HepG2 (cell line): Measurements from ENCODE around the gene SH2D3A. TPM values are rescaled to one million over a fixed set of nuclear protein-coding genes. Genes with fewer than 3 reads are reported as not detected.

Experiments used
- ISX ChIP-seq: sonication (generic); formaldehyde crosslinking; conservative IDR thresholded peaks from 2 replicates; pipeline ENCODE4 v1.5.0; 2020; ENCODE audit warnings: missing genetic modification reagents
- MAZ ChIP-seq, 2 experiments: sonication (generic) in 1 of 2; formaldehyde crosslinking in 1 of 2; IDR thresholded peaks; 2 replicates each; pipeline versions ENCODE4 v1.5.0 to v1.6.1; 2012 to 2020; ENCODE audit warnings: low read depth in 2 of 2, mild to moderate bottlenecking in 2 of 2, borderline replicate concordance in 1 of 2, improper control_type of control experiment in 1 of 2, low read length in 1 of 2, missing genetic modification reagents in 1 of 2, moderate library complexity in 1 of 2
- NFE2 ChIP-seq: sonication (generic); formaldehyde crosslinking; IDR thresholded peaks from 2 replicates; pipeline ENCODE4 v1.4.0; 2020; ENCODE audit warnings: missing genetic modification reagents
- PHF20 ChIP-seq: sonication (generic); formaldehyde crosslinking; IDR thresholded peaks from 2 replicates; pipeline ENCODE4 v1.5.0; 2020; ENCODE audit warnings: mild to moderate bottlenecking, missing genetic modification reagents
- RFX1 ChIP-seq: fragments of 450-650 bp; IDR thresholded peaks from 2 replicates; pipeline ENCODE4 v1.6.1; 2017
- SRY ChIP-seq: sonication (generic); formaldehyde crosslinking; IDR thresholded peaks from 2 replicates; pipeline ENCODE4 v1.8.0; 2022; ENCODE audit warnings: mild to moderate bottlenecking, missing genetic modification reagents
- TP53 ChIP-seq: sonication (generic); formaldehyde crosslinking; conservative IDR thresholded peaks from 2 replicates; pipeline ENCODE4 v1.4.0; 2020; ENCODE audit warnings: missing genetic modification reagents
- WIZ ChIP-seq: sonication (generic); formaldehyde crosslinking; IDR thresholded peaks from 2 replicates; pipeline ENCODE4 v1.5.1; 2020; ENCODE audit warnings: mild to moderate bottlenecking, missing genetic modification reagents
- polyA plus RNA-seq, 8 experiments: library from polyadenylated mRNA; depleted of rRNA in 3 of 8; stranded (reverse) in 7 of 8; unstranded in 1 of 8; fragments of >200 nt; fragmentation: Illumina TruSeq in 4 of 8; extraction: Trizol in 4 of 8; gene quantifications; 2 replicates each; pipeline versions ENCODE4 v1.2.1 to v1.2.3, GENCODE V29; 2011 to 2016; ENCODE audit warnings: low read depth in 4 of 8, missing spikeins in 1 of 8, mixed read lengths in 1 of 8; ENCODE audit not compliant: insufficient read depth in 1 of 8
- total RNA-seq, 5 experiments: library from RNA; depleted of rRNA; stranded (reverse); fragments of >200 nt; fragmentation: Illumina TruSeq; extraction: Trizol; gene quantifications; 2 replicates each; pipeline ENCODE4 v1.2.3, GENCODE V29; 2016; ENCODE audit warnings: low read depth in 1 of 5
- TF ChIP-seq, protein P1 (sequence below): sonication (generic); formaldehyde crosslinking; IDR thresholded peaks from 2 replicates; pipeline ENCODE4 v1.9.0; 2021; ENCODE audit warnings: mild to moderate bottlenecking, missing genetic modification reagents
- TF ChIP-seq, protein P2 (sequence below): sonication (generic); formaldehyde crosslinking; IDR thresholded peaks from 2 replicates; pipeline ENCODE4 v1.5.1; 2020; ENCODE audit warnings: missing genetic modification reagents, mild to moderate bottlenecking, borderline replicate concordance
- TF ChIP-seq, protein P3 (sequence below): fragments of 450-650 bp; IDR thresholded peaks from 2 replicates; pipeline ENCODE4 v1.6.1; 2017; ENCODE audit warnings: mild to moderate bottlenecking

Gene SH2D3A
- total and polyA plus RNA-seq, 2 of the 13 experiments (the other 11 are each of a cell fraction or from before 2014, with no cell fraction given), result 1.0 to 2.2 TPM

DNA sequence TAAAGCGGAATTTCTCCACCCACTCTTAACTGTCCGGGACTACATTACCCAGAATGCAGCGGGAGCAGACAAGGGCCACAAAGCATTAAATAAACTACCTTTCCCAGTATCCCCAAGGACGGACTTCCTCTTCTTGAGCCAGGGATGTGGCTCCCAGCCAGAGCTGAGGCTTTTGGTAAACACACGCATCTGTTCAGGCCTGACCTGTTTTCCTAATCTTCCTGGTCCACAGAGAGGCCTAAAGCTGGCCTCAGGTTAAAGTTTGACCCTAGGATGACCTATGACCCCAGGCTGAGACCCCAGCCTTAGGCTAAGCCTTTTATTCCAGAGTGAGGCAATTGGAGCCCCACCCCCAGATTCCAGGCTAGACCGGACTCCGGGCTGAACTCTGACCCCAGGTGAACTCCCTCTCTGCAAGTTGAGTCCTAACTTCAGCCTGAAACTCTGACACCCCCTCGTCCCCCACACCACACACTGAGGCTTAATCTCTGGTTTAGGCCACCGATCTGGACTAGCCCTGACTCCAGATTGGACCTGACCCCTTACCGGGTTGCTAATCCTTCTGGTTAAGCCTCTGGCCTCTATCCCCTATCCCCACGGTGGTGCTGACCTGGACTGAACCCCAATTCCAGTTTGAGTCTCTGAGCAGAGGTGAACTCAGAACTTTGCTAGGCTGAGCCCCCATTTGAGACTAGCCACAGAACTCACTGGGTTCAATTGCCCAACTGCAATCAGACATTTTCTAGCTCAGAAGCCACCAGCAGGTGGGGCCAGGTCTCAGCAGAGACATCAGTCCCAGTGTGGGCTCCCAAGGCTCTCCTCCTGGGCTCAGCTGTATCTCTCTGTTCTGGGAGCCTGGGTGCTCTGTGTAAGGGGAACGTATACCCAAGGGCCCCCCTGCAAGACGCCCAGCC lies 29.1 kb downstream of the SH2D3A start (continued):
- TF ChIP-seq, protein P1, sequence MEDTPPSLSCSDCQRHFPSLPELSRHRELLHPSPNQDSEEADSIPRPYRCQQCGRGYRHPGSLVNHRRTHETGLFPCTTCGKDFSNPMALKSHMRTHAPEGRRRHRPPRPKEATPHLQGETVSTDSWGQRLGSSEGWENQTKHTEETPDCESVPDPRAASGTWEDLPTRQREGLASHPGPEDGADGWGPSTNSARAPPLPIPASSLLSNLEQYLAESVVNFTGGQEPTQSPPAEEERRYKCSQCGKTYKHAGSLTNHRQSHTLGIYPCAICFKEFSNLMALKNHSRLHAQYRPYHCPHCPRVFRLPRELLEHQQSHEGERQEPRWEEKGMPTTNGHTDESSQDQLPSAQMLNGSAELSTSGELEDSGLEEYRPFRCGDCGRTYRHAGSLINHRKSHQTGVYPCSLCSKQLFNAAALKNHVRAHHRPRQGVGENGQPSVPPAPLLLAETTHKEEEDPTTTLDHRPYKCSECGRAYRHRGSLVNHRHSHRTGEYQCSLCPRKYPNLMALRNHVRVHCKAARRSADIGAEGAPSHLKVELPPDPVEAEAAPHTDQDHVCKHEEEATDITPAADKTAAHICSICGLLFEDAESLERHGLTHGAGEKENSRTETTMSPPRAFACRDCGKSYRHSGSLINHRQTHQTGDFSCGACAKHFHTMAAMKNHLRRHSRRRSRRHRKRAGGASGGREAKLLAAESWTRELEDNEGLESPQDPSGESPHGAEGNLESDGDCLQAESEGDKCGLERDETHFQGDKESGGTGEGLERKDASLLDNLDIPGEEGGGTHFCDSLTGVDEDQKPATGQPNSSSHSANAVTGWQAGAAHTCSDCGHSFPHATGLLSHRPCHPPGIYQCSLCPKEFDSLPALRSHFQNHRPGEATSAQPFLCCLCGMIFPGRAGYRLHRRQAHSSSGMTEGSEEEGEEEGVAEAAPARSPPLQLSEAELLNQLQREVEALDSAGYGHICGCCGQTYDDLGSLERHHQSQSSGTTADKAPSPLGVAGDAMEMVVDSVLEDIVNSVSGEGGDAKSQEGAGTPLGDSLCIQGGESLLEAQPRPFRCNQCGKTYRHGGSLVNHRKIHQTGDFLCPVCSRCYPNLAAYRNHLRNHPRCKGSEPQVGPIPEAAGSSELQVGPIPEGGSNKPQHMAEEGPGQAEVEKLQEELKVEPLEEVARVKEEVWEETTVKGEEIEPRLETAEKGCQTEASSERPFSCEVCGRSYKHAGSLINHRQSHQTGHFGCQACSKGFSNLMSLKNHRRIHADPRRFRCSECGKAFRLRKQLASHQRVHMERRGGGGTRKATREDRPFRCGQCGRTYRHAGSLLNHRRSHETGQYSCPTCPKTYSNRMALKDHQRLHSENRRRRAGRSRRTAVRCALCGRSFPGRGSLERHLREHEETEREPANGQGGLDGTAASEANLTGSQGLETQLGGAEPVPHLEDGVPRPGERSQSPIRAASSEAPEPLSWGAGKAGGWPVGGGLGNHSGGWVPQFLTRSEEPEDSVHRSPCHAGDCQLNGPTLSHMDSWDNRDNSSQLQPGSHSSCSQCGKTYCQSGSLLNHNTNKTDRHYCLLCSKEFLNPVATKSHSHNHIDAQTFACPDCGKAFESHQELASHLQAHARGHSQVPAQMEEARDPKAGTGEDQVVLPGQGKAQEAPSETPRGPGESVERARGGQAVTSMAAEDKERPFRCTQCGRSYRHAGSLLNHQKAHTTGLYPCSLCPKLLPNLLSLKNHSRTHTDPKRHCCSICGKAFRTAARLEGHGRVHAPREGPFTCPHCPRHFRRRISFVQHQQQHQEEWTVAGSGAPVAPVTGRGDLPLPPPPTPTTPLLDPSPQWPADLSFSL (CRISPR knock-in tag), result no peak
- no peak for TF ChIP-seq NFE2
- peak; percentile 48; the same call in 1 of the 2 replicates for TF ChIP-seq TP53
- 0 out of 2 replicates have a peak, but pooled peaks have one; percentile 16 for TF ChIP-seq MAZ (IDR thresholded peaks at IDR 0.05; ENCODE audit: borderline replicate concordance, low read depth, low read length)
- TF ChIP-seq MAZ (CRISPR knock-in tag; IDR thresholded peaks at IDR 0.05; ENCODE audit: low read depth), result no peak
- peak; percentile 9; the same call in 1 of the 2 replicates for TF ChIP-seq PHF20 (CRISPR knock-in tag)
- TF ChIP-seq WIZ, result no peak; the same call in 1 of the 2 replicates
- TF ChIP-seq ISX (CRISPR knock-in tag), result 0 out of 2 replicates have a peak, but pooled peaks have one; percentile 43
- 0 out of 2 replicates have a peak, but pooled peaks have one; percentile 54 for TF ChIP-seq SRY (CRISPR knock-in tag)
- TF ChIP-seq, protein P2, sequence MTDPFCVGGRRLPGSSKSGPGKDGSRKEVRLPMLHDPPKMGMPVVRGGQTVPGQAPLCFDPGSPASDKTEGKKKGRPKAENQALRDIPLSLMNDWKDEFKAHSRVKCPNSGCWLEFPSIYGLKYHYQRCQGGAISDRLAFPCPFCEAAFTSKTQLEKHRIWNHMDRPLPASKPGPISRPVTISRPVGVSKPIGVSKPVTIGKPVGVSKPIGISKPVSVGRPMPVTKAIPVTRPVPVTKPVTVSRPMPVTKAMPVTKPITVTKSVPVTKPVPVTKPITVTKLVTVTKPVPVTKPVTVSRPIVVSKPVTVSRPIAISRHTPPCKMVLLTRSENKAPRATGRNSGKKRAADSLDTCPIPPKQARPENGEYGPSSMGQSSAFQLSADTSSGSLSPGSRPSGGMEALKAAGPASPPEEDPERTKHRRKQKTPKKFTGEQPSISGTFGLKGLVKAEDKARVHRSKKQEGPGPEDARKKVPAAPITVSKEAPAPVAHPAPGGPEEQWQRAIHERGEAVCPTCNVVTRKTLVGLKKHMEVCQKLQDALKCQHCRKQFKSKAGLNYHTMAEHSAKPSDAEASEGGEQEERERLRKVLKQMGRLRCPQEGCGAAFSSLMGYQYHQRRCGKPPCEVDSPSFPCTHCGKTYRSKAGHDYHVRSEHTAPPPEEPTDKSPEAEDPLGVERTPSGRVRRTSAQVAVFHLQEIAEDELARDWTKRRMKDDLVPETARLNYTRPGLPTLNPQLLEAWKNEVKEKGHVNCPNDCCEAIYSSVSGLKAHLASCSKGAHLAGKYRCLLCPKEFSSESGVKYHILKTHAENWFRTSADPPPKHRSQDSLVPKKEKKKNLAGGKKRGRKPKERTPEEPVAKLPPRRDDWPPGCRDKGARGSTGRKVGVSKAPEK, result 0 out of 2 replicates have a peak, but pooled peaks have one; percentile 44
- no peak for TF ChIP-seq RFX1
- TF ChIP-seq, protein P3, sequence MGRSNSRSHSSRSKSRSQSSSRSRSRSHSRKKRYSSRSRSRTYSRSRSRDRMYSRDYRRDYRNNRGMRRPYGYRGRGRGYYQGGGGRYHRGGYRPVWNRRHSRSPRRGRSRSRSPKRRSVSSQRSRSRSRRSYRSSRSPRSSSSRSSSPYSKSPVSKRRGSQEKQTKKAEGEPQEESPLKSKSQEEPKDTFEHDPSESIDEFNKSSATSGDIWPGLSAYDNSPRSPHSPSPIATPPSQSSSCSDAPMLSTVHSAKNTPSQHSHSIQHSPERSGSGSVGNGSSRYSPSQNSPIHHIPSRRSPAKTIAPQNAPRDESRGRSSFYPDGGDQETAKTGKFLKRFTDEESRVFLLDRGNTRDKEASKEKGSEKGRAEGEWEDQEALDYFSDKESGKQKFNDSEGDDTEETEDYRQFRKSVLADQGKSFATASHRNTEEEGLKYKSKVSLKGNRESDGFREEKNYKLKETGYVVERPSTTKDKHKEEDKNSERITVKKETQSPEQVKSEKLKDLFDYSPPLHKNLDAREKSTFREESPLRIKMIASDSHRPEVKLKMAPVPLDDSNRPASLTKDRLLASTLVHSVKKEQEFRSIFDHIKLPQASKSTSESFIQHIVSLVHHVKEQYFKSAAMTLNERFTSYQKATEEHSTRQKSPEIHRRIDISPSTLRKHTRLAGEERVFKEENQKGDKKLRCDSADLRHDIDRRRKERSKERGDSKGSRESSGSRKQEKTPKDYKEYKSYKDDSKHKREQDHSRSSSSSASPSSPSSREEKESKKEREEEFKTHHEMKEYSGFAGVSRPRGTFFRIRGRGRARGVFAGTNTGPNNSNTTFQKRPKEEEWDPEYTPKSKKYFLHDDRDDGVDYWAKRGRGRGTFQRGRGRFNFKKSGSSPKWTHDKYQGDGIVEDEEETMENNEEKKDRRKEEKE, result no peak
